ENCODE data around the gene MUC2.
"Not testable (repeated sequence)": the region's sequence is repeated elsewhere in the genome, so short reads cannot be mapped to it uniquely, and the experiment has no call there.

Gene MUC2

DNA sequence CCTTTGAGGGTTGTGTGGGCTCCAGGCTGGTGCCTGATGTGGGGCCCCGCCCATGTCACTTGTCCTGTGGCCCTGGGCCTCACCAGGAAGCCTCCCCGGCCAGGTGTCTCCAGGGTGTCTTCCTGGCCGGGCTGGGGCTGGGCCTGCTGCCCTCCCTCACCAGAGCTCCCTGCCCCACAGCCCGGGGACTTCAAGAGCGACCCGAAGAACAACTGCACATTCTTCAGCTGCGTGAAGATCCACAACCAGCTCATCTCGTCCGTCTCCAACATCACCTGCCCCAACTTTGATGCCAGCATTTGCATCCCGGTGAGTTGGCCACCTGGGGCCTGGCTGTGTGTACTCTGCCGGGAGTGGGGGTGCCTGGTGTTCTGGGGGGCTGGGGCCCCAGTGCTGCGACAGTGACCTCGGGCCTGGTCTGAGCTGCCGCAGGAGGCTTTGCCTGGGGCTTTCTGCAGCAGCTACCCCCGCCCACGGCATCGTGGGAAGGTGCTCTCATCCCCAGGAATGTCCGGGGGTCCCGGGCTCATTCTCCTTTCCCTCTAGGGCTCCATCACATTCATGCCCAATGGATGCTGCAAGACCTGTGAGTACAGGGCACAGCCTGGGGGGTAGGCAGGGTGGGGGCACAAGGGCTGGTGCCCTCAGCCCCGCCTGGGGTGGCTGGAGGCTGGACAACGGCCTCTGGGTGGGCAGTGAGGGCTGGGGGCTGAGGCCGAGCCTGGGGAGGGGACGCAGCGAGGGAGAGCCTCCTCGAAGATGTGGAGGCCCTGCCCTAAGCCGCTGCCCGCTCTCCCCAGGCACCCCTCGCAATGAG lies 34.6 kb downstream of the MUC2 start:
- DNase-seq, result no peak

DNA sequence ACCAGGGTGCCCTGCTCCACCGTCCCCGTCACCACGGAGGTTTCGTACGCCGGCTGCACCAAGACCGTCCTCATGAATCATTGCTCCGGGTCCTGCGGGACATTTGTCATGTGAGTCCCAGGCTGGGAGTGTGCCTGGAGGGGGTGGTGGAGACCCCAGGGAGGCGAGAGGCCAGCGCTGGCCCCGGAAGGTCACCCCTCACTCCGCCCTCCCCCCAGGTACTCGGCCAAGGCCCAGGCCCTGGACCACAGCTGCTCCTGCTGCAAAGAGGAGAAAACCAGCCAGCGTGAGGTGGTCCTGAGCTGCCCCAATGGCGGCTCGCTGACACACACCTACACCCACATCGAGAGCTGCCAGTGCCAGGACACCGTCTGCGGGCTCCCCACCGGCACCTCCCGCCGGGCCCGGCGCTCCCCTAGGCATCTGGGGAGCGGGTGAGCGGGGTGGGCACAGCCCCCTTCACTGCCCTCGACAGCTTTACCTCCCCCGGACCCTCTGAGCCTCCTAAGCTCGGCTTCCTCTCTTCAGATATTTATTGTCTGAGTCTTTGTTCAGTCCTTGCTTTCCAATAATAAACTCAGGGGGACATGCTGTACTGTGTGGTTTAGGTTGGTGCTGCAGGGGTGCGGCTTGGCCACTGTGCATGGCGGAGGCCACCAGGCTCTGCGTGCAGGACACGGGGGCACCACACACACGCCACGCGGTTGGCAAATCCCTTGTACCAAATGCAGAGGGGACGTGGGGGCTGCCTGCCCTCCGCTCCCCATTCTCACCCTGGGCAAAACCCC lies 35.4 kb downstream of the MUC2 start:
- no peak for DNase-seq

GRCh38 chr11:1111545-1112212 lies 37.0 kb downstream of the MUC2 start:
- DNase-seq, result no peak

DNA sequence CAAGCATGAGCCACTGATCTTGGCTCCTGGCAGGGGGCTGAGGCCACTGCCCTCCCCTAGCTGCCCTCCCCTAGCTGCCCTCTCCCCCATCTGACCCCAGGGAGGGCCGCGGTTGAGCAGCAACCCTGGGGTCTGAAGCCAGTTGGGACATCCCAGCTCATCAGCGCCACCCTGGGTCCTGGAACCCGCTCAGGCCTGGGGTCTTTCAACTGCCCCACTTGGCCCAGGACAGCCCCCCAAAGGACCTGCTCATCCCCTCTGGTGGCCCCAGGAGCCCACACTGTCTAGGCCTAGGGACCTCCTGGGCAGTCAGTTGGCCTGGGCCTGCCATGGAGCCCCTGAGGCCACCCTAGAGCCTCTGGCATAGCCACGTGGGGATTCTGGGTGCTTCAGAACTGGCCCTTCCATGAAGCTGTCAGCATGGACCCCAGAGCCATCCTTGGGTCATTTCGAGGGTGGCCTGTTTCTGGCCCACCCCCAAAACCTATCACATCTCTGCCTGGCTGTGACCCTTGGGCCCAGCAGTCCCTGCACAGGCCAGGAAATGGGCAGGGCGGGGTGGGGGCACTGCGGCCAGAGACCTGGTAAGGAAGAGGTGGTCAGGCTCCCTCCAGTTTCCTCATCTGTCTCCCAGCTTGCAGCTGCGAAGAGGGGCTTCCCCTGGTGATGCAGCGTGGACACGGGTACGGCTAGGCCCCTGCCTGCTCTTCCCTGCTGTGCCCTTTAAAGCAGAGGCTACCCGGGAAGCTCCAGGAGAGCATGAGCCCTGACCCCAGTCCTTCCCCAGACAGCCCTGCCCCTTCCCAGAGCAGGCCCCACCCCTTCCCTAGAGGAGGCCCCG lies 37.9 kb downstream of the MUC2 start:
- DNase-seq, result no peak

GRCh38 chr11:1113405-1114201 lies 38.9 kb downstream of the MUC2 start:
- no peak for DNase-seq

- DNase-seq, result not testable (repeated sequence)
These were observed 40.6 kb downstream of the MUC2 start for GRCh38 chr11:1115292-1115691.

DNA sequence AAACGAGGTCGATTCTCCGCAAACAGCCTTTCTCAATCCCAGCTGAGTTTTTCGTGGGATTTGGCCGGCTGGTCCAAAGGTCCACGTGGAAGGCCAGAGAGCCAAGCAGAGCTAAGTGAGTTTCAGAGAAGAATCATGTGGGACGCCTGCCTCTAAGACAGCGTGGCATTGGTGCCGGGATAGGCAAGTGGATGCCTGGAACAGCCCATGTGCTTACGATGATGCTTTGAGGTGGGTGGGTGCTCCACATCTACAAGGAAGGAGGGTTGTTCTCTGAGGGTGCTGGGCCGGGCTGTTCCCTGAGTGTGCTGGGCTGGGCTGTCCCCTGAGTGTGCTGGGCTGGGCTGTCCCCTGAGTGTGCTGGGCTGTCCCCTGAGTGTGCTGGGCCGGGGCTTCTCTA lies 41.4 kb downstream of the MUC2 start:
- DNase-seq, result no peak

GRCh38 chr11:1116666-1117390 lies 42.2 kb downstream of the MUC2 start:
- DNase-seq, result no peak

DNA sequence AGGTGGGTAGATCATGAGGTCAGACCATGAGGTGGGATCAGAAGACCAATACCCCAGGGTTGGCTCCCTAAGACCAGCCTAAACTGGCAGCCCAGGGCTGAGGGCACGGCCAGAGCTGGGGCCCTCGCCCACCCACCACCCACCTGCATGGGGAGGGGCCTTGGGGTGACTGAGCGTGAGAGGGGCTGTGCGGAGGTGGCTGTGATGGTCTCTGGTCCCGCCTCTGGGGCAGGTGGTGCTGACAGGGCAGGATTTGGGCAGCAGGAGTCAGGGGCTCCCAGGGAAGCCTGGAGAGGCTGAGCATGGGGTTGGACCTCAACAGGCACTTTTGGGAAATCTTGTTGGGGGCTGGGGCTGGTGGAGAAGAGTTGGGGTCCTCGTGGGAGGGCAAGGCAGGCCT lies 43.3 kb downstream of the MUC2 start:
- no peak for DNase-seq

DNA sequence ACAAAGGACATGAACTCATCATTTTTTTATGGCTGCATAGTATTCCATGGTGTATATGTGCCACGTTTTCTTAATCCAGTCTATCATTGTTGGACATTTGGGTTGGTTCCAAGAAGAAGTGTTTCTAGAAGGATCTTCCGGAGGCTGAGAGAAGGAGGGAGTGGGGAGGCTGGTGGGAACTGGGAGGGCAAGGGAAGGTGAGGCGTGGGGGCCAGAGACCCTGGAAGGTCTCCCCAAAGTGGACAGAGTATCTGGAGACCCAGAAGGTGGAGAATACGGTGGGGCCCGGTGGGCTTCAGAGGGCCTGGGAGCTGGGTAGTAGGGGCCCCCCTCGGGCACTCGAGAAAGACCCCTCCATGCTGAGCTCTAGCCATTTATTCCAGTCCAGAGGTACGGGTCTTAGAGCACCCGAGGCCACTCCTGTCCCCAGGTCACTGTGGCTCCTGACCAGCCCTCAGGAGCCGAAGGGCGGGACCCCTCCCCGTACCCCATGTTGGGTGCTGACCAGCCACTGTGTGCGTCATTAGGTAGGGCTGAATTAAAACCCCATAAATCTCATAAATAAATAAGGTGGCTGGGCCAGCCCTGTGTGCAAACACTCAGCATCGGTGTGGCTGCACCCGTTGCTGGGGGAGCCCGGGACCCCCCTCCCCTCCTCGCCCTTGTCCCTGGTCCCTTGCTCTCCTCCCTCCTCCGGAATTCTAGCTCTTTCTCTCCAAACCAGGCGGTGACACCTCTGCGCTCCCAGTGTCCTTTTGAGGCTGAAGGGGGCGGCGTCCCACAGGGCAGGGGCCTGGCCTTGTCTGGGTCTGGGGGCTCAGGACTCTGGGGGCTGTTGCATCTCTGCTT lies 44.3 kb downstream of the MUC2 start:
- DNase-seq, result no peak

DNA sequence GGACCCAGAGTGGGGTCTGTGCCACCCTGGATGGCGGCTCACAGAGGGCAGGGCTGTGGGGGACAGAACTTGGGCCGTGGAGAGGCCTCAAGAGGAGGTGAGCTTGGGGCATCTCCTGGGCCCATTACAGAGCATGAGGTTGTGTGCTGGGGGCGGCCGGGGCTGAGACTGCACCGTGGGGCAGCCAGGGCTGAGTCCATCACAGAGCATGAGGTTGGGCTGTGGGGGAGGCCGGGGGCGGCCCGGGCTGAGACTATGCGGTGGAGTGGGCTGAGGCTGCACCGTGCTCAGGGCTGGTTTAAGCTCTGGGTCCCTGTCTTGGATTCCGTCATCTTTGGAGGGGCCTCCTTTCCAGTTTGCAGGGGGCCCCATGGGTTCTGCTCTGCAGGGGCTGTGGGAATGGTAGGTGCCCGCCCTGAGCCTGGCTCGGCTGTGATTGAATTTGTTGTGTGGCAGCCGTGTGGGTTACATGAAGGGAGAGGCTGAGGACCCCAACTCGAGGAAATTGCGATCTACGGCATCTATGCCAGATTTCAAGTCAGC lies 45.0 kb downstream of the MUC2 start:
- no peak for DNase-seq

GRCh38 chr11:1120532-1121330 lies 46.1 kb downstream of the MUC2 start:
- no peak for DNase-seq

DNA sequence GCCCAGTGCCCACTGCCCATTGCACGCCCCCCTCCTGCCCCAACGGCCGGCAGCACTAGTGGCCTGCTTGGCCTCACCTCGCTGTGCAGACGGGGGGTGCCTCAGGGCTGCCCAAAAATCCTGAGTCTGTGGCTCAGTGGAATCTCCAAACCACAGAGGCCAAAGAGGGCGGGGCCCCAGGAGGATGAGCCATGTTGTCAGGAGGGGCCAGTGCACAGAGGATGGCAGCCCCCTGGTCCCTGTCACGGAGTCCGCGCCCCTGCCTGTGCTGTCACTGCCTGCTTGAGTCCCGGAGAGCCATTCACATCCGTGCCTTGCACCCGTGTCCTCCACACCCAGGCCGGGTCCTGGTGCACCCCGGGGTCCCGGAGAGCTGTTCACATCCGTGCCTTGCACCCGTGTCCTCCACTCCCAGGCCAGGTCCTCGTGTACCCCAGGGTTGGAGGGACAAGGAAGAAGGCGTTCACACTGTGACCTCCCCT lies 46.7 kb downstream of the MUC2 start:
- DNase-seq, result no peak

DNA sequence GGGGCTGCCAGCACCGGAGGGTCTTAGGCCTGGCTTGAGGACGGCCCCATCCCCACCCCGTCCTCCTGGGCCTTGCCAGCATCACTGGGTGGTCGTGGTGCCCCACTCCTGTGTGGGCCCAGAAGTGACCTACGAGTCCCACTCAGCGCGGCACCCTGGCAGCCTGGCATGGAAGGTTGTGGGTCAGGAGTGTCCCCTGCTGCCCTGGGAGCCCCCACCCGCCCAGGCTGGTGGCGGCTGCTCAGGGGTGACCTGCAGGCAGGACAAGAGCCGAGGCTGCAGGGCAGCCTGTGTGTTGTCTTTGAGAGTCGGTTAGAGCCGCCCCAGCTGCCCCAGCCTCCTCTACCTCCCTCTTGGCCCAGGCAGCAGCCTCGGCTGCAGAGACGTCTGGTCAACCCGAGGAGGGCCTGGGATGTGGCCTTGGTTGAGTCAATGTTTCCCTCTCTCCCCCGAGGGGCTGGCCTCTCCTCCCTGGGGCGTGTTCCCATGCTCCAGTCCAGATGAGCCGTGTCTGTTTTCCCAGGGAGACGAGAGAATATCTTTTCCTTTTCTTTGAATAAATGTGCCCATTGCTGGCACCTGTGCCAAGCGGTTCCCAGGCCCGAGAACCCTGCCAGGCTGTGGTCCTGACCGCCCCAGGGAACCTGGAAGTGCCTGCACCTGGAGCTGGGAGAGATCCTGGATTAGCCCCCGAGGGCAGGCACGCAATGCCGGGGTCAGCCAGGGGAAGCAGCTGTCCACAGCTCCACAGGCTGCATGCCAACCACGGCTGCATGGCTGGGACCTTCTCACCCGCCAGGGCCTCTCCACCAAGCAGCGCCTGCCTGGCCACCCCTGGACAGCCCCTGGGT lies 47.4 kb downstream of the MUC2 start:
- no peak for DNase-seq

GRCh38 chr11:1122664-1123002 lies 48.0 kb downstream of the MUC2 start:
- DNase-seq, result no peak

GRCh38 chr11:1123970-1124369 lies 49.3 kb downstream of the MUC2 start:
- no peak for DNase-seq
